Thoracic aorta (tissue), 2 donors: ENCODE measurements around the gene DACH1. TPM values are rescaled to one million over a fixed set of nuclear protein-coding genes. Genes with fewer than 3 reads are reported as not detected.

ENCODE experiments used
- ATAC-seq: fragments of 150-250 bp; one replicate; pipeline ENCODE4 v1.8.0; 2017; ENCODE audit warnings: low read depth; ENCODE audit not compliant: insufficient number of reproducible peaks, low FRiP score
- DNase-seq: peaks from one replicate; pipeline ENCODE4 v3.0.0-alpha.2; 2020; ENCODE audit warnings: low spot score
- H3K27ac ChIP-seq, 2 donors: fragments of 200-600 bp; sonication (generic); 1 replicate in 1 of 2; 2 replicates in 1 of 2; pipeline ENCODE4 v1.5.1; 2016; ENCODE audit warnings: mild to moderate bottlenecking in 2 of 2, moderate library complexity in 2 of 2
- H3K27me3 ChIP-seq: fragments of 200-600 bp; sonication (generic); replicated peaks from 2 replicates; pipeline ENCODE4 v1.6.0; 2016; ENCODE audit warnings: mild to moderate bottlenecking; ENCODE audit not compliant: insufficient read depth
- H3K36me3 ChIP-seq: fragments of 200-600 bp; sonication (generic); one replicate; pipeline ENCODE4 v1.5.1; 2016
- H3K4me1 ChIP-seq, 2 donors: fragments of 200-600 bp; sonication (generic); 1 replicate in 1 of 2; 2 replicates in 1 of 2; pipeline versions ENCODE4 v1.5.1 to v1.6.0; 2016; ENCODE audit warnings: low read depth in 2 of 2, mild to moderate bottlenecking in 1 of 2; ENCODE audit not compliant: control insufficient read depth in 1 of 2
- H3K4me3 ChIP-seq: fragments of 200-600 bp; sonication (generic); 2 replicates; pipeline ENCODE4 v1.5.1; 2016; ENCODE audit warnings: mild to moderate bottlenecking
- H3K9me3 ChIP-seq: fragments of 200-600 bp; sonication (generic); 2 replicates; pipeline ENCODE4 v1.5.1; 2016
- CTCF ChIP-seq: fragments of 200-600 bp; sonication (generic); IDR thresholded peaks from one replicate; pipeline ENCODE4 v1.5.1; 2019; ENCODE audit warnings: antibody characterized with exemption
- total RNA-seq, 2 donors: library from RNA; depleted of rRNA; stranded (reverse); fragments of >200 nt; gene quantifications; one replicate each; pipeline versions ENCODE4 v1.1.0 to v1.2.3, GENCODE V29; 2016

DACH1 gene
- total RNA-seq, 2 donors from 2014 or later, result 0.14 to 1.3 TPM

GRCh38 chr13:71396149-71396548 lies 470.9 kb downstream of the DACH1 start:
- no peaks in the 10 kb centered on the region for H3K27me3 ChIP-seq
- TF ChIP-seq CTCF, result no peak
- H3K9me3 ChIP-seq, result no peaks in the 10 kb centered on the region
- H3K36me3 ChIP-seq, result no peaks in the 10 kb centered on the region
- H3K4me3 ChIP-seq, result no peak overlapping the region
- ATAC-seq, result no peak
- H3K4me1 ChIP-seq, result no peaks in the 10 kb centered on the region
- no peak for DNase-seq
- H3K27ac ChIP-seq, result no peak overlapping the region

GRCh38 chr13:71395053-71395452 lies 472.0 kb downstream of the DACH1 start:
- ATAC-seq, result no peak
- no peaks in the 10 kb centered on the region for H3K36me3 ChIP-seq
- H3K27me3 ChIP-seq, result no peaks in the 10 kb centered on the region
- H3K9me3 ChIP-seq, result no peaks in the 10 kb centered on the region
- no peak for DNase-seq
- no peak overlapping the region for H3K4me3 ChIP-seq
- no peaks in the 10 kb centered on the region for H3K4me1 ChIP-seq
- TF ChIP-seq CTCF, result no peak
- H3K27ac ChIP-seq, result no peak overlapping the region

GRCh38 chr13:71394176-71394575 lies 472.8 kb downstream of the DACH1 start:
- DNase-seq (no peak), ATAC-seq (no peak)
- Histone ChIP-seq H3K27ac (no peak overlapping the region), H3K9me3 (no peaks in the 10 kb centered on the region), H3K4me3 (no peak overlapping the region), H3K4me1 (no peaks in the 10 kb centered on the region), H3K36me3 (no peaks in the 10 kb centered on the region), H3K27me3 (no peaks in the 10 kb centered on the region)
- TF ChIP-seq CTCF, result no peak
